ENCODE results near the gene MAB21L3. TPM values are rescaled to one million over a fixed set of nuclear protein-coding genes. Genes with fewer than 3 reads are reported as not detected.

The MAB21L3 gene
- 1.3 TPM in 1 of 2 replicates, not detected in the other for total RNA-seq (2014; rRNA removed; shearing (Covaris generic); ENCODE audit: low replicate concordance)

DNA sequence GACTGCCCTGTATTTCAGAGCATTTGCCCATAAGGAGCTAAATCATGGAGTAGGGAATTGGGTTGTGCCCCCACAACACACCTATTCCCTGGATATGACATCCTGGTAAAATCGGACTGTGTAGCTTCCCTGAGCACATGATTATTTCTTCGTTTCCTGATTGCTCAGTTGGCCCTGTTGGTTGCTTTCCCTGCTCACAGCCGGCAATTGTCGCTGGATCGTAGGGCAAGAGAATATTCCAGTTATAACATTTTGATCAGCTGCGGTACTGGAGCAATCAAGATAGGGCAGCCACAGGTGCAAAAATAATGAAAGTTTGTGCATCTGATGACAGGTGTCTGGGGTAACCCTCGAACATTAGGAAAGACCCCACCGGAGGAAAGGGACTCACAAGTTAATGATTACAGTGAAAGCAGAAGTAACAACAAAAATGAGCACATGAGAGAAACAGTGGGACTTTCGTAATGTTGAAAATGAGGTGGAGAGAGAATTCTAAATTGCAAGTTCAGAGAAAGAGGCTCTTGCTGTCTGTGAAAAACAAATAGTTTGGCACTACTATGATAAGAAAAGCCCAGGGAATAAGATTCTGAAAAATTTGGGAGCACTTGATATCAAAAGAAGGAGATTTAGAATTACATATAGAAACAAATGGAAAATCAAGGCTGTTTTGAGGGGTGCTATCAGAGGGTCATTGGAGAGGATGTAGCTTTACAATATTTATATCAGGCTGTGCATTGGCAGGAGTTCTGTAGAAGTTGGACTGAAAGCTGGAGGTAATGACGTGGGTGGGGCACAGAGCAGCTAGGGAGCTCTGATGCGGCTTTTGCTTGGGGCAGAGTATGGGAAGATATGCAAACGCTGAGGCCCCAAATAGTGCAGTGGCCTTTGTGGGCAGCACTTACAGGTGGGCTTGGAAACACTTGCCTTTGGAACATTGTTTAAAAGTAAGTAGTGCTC is at the start of gene MAB21L3:
Gene MAB21L3, plus strand, starts transcription at position 833 of the 957 bp plus-strand sequence. CDS start 1,217 bp downstream, outside the sequence.
- in situ Hi-C loops (cut with HindIII; ENCODE audit: low pct_unique_long_range_greater_than_20kb, low sequenced_read_pairs): no loop called here
- DNase-seq (ENCODE audit: low read depth): no peak

DNA sequence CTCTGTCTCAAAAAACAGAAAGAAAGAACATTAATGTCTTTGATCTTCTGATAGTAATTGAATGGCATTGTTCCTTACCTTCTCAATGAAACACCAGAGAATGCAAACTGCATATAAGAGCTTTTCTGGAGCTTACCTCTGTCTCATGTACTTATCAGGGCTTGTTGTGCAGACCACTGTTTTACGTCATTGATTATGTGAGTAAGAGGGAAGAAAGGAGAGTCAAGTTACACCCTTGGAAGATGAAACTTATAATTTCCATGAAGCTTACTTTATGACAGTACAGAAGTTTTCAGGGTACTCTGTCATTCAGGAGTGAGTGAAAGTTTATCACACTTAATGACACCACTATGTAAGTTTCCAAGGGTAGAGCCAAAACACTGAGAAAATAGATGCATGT is 49.0 kb upstream of the MAB21L3 start:
- no peak for DNase-seq (ENCODE audit: low read depth)
- in situ Hi-C loops (cut with HindIII; ENCODE audit: low pct_unique_long_range_greater_than_20kb, low sequenced_read_pairs): no loop called here

DNA sequence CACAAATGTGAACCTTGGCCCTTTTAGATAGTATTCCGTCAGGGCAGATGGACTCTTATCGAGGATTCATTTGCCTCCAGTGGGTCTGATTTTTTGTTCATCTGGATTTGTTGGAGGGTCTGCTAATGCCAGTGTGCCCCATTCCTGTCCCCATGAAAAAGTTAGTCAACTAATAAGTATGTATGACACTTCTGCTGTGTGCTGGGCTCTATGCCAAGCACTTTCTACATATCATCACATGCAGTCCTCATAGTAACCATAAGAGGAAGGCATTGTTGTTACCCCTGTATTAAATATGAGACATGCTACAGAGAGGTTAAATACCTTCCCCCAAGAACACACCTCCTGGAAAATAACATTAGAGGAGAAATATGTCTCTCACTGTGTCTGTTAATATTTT is 46.6 kb upstream of the MAB21L3 start:
- no peak for DNase-seq (ENCODE audit: low read depth)

DNA sequence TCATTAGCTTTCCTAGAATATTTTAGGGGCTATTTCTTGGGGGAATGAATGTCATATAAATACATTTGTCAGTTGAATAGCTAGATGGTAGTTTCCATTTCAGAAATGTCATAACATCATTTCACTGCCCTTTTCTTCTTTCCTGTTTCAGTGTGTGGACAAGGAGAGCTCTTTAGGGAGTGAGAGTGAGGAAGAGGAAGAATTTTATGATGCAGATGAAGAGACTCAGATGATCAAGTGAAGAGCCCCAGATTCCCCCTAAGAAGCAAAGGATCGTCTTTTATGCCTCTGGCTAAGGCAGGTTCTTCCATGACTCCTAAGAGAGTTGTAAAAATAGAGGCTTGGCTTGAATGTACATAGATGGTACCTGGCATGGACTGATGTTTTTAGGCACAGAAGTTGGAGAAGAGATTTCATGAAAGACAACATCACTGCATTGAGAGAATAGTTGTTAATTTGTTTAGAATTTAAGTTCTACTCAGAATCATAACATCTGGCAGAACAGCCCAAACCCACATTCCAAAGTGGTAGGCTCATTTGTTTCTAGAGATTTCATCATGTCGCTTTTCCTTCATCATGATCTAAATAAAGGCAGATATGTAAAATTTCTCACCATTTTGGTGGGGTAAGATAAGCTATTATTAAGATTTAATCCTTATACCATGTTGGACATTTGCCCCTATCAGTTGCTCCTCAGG is 44.2 kb upstream of the MAB21L3 start:
- no peak for DNase-seq (ENCODE audit: low read depth)
- in situ Hi-C loops (cut with HindIII; ENCODE audit: low pct_unique_long_range_greater_than_20kb, low sequenced_read_pairs): no loop called here

More for the DNA sequence above, 46.6 kb upstream of the MAB21L3 start:
- in situ Hi-C loops (cut with HindIII; ENCODE audit: low pct_unique_long_range_greater_than_20kb, low sequenced_read_pairs): no loop called here

DNA sequence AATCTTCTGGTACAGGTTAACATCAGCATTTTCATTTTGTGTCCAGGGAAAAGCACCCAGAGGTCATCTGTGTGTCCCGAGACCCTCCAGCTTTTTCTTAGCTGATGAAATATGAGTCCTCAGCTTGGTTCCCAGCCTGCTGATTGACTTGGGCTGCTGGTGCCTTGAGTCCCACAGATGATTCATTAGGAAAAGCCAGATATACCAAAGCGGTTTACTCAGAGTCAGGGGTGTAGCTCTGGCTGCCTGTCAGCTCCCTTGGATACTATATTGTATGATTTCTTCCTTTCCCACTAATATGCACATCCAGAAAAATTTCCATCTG is 43.7 kb upstream of the MAB21L3 start:
- DNase-seq (ENCODE audit: low read depth): no peak
- in situ Hi-C loops (cut with HindIII; ENCODE audit: low pct_unique_long_range_greater_than_20kb, low sequenced_read_pairs): no loop called here

DNA sequence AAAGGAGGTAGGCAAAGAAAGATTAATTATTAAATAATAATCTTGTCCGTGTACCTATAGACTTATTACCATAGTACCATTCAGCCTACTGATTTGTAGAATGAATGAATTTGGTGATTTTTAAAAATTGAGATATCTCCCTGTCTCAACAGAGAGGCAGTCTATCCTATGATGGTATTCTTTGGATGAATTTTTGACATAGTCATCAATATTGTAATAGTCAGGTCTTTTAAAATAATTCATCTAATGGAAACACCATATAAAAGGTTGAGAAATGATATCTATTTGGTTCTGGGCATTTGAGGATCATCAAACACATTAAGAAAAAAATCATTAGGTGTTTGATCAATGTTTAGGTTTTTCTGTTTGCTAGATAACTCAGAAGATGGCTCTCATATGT is 35.6 kb upstream of the MAB21L3 start:
- DNase-seq (ENCODE audit: low read depth): no peak
- in situ Hi-C loops (cut with HindIII; ENCODE audit: low pct_unique_long_range_greater_than_20kb, low sequenced_read_pairs): no loop called here

DNA sequence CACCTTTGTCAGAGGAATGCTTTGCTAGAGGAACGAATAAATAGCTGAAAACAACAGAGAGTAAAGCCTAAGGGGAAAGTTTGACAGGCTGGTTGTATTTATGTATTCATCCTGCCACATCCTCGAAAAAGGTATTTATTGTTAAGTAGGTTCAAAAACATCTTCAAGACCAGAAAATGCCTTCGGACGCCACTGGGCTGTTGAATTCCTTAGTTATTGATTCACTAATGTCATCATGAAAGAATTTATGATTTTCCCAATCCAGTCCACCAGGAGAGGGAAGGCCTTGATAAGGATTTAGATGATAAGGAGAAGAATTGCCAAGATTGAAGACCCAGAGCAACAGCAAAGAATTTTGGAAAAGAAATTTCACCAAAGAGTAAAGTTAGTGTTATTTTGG is 35.2 kb upstream of the MAB21L3 start:
- DNase-seq (ENCODE audit: low read depth): peak; percentile 23

DNA sequence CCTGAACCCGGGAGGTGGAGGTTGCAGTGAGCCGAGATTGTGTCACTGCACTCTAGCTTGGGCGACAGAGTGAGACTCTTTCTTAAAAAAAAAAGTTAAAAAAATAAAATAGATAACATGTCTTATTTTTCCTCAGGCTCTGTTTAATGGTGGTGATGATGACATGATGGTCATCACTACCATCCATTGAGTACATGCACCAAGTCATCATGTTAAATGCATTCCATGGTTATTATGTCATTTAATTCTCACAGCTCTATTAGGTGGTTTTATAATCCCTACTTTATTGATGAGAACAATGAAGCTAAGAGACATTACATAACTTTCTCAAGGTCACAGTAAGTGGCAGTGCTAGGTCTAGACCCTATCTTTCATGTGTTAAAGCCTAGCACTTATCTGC is 34.4 kb upstream of the MAB21L3 start:
- in situ Hi-C loops (cut with HindIII; ENCODE audit: low pct_unique_long_range_greater_than_20kb, low sequenced_read_pairs): no loop called here
- peak; percentile 16 for DNase-seq (ENCODE audit: low read depth)

More for the DNA sequence above, 35.2 kb upstream of the MAB21L3 start:
- in situ Hi-C loops (cut with HindIII; ENCODE audit: low pct_unique_long_range_greater_than_20kb, low sequenced_read_pairs): no loop called here

DNA sequence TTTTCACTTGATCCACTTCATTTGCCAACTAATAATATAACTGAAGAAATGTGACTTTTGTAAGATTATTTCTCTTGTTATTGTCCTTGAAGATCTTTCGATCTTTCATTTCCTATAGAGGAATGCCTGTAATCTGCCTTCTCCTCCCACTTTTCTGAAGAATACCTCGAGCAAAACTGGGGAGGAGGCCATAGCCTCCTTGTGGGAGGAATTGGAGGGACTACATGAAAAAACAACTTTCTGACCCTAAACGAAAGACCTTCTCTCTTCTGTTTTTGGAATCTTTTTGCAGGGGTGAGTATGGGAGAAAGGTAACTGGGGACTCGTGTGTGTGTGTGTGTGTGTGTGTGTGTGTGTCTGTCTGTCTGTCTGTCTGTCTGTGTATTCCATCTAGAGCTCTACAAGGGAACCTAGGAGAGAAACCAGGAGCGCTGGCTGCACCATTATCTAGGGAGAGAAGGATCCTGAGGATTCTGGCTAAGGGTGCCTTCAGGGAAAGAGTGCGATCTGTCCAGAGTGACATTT is 32.4 kb upstream of the MAB21L3 start:
- in situ Hi-C loops (cut with HindIII; ENCODE audit: low pct_unique_long_range_greater_than_20kb, low sequenced_read_pairs): no loop called here

DNA sequence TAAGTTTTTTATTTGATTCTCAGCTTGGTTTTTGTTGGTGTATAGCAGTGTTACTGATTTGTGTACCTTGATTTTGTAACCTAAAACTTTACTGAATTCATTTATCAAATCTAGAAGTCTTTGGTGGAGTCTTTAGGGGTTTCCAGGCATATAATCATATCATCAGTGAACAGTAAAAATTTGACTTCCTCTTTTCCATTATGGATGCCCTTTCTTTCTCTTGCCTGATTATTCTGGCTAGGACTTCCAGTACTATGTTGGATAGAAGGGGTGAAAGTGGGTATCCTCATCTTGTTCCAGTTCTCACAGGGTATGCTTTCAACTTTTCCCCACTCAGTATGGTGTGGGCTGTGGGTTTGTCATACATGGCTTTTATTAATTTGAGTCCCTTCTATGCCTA is 23.6 kb upstream of the MAB21L3 start:
- DNase-seq (ENCODE audit: low read depth): no peak
- in situ Hi-C loops (cut with HindIII; ENCODE audit: low pct_unique_long_range_greater_than_20kb, low sequenced_read_pairs): no loop called here

More for the DNA sequence above, 32.4 kb upstream of the MAB21L3 start:
- DNase-seq (ENCODE audit: low read depth): no peak

DNA sequence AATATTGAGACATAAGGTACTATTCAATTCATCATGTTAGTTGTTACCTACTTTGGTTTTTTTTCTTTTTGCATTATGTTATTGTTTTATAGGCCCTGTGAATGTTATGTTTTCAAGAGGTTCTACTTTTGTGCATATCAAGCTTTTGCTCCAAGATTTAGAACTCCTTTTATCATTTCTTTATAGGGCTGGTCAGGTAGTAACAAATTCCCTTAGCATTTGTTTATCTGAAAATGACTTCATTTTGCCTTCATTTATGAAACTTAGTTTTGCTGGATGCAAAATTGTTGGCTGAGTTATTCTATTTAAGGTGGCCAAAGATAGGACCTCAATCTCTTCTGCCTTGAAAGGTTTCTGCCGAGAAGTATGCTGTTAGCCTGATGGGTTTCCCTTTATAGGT is 21.3 kb upstream of the MAB21L3 start:
- no peak for DNase-seq (ENCODE audit: low read depth)
- in situ Hi-C loops (cut with HindIII; ENCODE audit: low pct_unique_long_range_greater_than_20kb, low sequenced_read_pairs): no loop called here

DNA sequence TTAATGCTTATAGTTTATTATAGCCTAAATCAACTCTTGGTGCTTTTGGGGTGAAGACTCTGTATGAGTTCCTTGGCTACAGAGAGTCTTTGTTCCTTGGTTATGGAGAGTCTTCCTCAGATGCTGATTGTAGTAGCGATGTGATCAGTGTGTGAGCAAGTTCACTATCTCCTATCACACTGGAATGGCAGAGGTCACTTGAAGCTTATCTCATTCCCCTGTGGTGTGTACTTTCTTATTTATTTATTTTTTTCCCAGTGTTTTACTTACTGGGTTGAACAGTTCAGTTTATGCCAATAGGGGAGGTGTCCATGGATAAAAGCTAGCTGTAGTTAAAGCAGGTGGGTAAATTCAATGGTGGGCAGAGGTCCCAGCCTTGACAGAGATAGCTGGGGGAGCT is 20.1 kb upstream of the MAB21L3 start:
- DNase-seq (ENCODE audit: low read depth): no peak
- in situ Hi-C loops (cut with HindIII; ENCODE audit: low pct_unique_long_range_greater_than_20kb, low sequenced_read_pairs): no loop called here

DNA sequence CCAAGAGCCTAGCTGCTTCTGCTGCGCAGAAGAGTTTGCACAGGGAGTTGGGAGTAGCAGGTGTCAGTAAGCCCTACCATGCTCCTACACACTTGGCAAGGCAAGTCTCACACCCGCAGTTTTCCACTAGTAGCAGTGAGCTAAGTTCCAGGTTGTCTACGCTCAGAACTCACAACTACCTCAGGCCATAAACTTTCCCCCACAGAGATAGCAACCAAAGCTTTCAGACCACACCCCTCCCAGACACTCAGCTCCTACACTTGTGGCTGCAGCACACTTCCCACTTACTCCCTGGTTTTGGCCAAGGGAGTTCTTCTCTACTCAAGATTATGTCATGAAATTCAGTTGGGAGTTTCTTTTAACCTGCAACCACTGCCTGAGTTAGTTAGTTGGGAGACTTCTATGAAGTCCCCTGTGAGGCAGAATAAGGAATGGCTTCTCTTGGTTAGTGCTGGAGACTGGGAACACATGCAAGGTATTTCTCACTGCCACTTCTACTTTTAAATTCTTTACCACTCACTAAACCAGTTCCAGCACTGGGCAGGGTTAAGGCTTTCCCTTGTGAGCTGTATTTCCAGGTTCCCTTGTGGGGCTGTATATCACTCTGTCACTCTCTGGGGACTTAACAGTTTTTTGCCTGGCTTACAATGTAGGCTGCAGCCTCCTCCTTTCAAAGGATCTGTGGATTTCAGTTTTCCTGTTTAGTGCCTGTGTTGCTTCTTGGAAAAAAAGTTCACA is 18.3 kb upstream of the MAB21L3 start:
- in situ Hi-C loops (cut with HindIII; ENCODE audit: low pct_unique_long_range_greater_than_20kb, low sequenced_read_pairs): no loop called here
- no peak for DNase-seq (ENCODE audit: low read depth)

DNA sequence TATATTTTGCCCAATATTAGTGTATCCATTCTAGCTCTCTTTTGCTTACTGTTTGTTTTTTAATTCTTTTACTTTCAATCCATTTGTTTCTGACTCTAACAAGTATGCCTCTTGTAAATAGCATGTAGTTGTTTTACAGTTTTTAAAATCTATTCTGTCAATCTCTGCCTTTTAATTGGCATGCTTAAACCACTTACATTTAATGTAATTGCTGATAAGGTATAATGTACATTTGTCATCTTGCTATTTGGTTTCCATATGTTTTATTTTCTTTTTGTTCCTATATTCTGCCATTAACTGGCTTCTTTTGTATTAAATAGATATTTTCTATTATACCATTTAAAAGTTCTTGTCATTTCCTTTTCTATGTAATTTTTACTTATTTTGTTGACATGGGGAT is 16.2 kb upstream of the MAB21L3 start:
- no peak for DNase-seq (ENCODE audit: low read depth)
- in situ Hi-C loops (cut with HindIII; ENCODE audit: low pct_unique_long_range_greater_than_20kb, low sequenced_read_pairs): no loop called here

DNA sequence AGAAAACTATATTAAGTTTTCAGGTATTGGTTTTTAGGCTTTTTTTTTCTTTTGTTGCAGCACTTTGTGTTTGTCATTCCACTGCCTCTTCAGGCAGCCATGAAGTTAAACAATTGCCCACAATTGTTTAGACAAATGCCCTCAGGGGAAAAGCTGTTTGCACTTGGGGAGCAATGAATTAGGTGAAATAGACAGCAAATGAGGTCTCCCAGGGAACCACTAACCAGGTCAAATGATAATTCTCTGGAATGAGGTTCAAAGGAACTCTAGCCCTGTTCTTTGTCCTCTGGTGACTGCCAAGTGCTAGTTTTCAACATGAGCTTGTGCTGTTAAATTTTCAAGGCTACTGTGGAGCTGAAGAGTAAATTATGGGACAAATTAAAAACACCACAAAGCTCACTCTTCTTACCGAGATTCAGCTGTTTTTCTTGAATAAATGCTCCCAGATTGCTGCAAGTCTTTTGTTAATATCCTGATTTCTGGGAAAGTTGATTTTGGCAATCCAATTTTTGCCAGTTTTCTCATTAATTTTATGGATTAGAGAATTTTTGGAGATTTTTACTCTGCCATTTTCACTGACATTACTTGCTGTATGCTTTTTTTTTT is 15.1 kb upstream of the MAB21L3 start:
- DNase-seq (ENCODE audit: low read depth): no peak
- in situ Hi-C loops (cut with HindIII; ENCODE audit: low pct_unique_long_range_greater_than_20kb, low sequenced_read_pairs): no loop called here

DNA sequence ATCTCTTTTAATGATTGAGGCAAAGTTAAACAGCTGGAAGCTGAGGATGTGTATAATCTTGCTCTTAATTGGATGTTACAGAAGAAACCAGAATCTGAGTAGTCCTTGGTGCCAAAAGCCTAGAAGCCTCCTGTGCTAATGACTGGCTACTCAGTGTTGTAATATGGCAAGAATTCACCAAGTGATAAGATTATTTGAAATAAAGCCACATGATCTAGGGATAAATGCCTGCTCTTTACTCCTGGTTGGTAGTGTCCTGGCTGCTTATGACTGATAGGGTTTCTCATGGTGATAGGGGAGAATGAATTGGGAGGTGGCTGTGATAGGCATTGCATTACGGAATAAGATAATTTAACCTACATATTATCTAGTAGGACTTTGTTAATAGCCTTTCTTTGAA is 13.6 kb upstream of the MAB21L3 start:
- in situ Hi-C loops (cut with HindIII; ENCODE audit: low pct_unique_long_range_greater_than_20kb, low sequenced_read_pairs): no loop called here
- no peak for DNase-seq (ENCODE audit: low read depth)

DNA sequence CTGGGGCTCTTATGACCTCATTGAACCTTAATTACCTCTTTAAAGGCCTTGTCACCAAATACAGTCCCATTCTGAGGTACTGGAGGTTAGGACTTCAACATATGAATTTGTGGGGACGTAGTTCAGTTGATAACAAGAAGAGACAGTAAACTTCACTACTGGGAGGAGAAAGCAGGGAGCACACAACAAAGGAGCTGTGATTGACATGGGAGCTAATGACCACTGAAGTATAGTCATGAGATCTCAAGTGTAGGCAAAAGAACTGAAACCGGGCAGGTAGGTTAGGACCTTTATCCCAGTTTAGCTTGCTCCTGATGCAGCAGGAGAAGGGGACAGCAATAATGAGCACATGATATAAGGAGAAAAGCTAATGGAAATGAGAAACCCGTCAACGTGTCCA is 11.8 kb upstream of the MAB21L3 start:
- no peak for DNase-seq (ENCODE audit: low read depth)
- in situ Hi-C loops (cut with HindIII; ENCODE audit: low pct_unique_long_range_greater_than_20kb, low sequenced_read_pairs): no loop called here

DNA sequence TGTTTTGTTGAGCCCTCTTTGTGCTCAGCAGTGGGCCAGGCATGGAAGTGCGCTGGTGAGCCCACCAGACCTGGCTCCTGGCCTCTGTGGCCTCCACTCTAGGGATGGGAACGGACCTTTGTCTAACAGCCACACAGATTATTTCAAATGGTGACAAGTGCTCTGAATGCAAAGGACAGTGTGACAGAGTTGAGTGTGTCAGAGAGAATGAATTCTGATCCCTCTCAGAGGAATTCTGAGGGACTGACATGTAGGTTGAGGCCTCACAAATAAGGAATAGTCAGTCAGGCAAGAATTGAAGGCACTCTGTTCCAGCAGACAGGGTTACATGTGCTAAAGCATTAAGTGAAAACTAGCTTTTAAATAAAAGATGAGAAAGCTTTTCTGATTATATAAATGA is 11.3 kb upstream of the MAB21L3 start:
- in situ Hi-C loops (cut with HindIII; ENCODE audit: low pct_unique_long_range_greater_than_20kb, low sequenced_read_pairs): no loop called here
- no peak for DNase-seq (ENCODE audit: low read depth)
